ENCODE results near the gene FAM13C.
"Not testable (repeated sequence)": the region's sequence is repeated elsewhere in the genome, so short reads cannot be mapped to it uniquely, and the experiment has no call there.

GRCh38 chr10:59223597-59223996 lies 138.8 kb downstream of the FAM13C start:
- TF ChIP-seq POLR2AphosphoS5 (IDR thresholded peaks at IDR 0.05; ENCODE audit: low read depth, low read length); CTCF (IDR thresholded peaks at IDR 0.05); MXI1 (IDR thresholded peaks at IDR 0.05; ENCODE audit: low read depth, low read length); SMC3 (IDR thresholded peaks at IDR 0.05; ENCODE audit: low read depth, low read length); EP300 (IDR thresholded peaks at IDR 0.05; ENCODE audit: borderline replicate concordance in 1 of 2, low read depth in 1 of 2, low read length in 1 of 2); EZH2phosphoT487 (IDR thresholded peaks at IDR 0.05; ENCODE audit: borderline replicate concordance, low read depth); RAD21 (IDR thresholded peaks at IDR 0.05; ENCODE audit: low read length); RFX5 (IDR thresholded peaks at IDR 0.05; ENCODE audit: low read length): not testable (repeated sequence)
